Inflammatory macrophage (primary cell): ENCODE measurements around the gene CHRND.
"Not testable (repeated sequence)": the region's sequence is repeated elsewhere in the genome, so short reads cannot be mapped to it uniquely, and the experiment has no call there.

ENCODE experiments used
- DNase-seq, 2 donors: peaks; one replicate each; pipeline ENCODE4 v3.0.0-alpha.2; 2020 to 2022

Gene CHRND

DNA sequence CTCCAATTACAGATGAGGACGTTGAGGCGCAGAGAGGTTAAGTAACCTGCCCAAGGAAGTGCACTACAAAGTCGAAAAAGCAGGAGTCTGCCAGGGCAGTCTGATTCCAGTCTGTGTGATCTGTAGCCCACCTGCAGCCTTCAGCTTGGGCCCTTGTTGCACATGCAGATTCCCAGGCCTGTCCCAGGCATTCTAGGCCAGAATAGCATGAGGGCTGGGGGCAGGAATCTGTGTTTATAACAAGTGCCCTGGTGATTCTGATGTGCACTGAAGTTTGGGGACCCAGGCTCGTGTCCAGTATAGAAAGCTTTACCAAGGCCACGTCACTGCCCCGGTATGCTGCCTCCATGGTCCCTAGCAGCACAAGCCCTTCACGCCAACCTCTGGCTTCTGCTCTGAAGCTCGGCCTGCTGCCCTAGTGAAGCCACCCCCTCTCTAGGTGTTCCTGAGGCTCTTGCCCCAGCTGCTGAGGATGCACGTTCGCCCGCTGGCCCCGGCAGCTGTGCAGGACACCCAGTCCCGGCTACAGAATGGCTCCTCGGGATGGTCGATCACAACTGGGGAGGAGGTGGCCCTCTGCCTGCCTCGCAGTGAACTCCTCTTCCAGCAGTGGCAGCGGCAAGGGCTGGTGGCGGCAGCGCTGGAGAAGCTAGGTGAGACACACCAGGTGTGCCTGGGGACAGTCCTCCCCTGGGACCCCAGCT is 18.1 kb downstream of the CHRND start:
- no peak for DNase-seq

DNA sequence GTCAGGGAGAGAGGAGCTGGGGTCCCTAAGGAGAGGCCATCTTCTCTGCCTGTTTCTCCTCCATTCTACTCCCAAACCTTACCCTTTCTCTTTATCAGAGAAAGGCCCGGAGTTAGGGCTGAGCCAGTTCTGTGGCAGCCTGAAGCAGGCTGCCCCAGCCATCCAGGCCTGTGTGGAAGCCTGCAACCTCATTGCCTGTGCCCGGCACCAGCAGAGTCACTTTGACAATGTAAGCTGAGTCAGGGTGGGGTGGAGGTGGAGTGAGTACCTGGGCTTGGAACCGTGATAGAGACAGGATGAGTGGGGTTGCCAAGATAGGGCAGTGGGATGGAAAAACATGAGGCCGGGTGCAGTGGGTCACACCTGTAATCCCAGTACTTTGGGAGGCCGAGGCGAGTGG is 18.7 kb downstream of the CHRND start:
- no peak for DNase-seq

DNA sequence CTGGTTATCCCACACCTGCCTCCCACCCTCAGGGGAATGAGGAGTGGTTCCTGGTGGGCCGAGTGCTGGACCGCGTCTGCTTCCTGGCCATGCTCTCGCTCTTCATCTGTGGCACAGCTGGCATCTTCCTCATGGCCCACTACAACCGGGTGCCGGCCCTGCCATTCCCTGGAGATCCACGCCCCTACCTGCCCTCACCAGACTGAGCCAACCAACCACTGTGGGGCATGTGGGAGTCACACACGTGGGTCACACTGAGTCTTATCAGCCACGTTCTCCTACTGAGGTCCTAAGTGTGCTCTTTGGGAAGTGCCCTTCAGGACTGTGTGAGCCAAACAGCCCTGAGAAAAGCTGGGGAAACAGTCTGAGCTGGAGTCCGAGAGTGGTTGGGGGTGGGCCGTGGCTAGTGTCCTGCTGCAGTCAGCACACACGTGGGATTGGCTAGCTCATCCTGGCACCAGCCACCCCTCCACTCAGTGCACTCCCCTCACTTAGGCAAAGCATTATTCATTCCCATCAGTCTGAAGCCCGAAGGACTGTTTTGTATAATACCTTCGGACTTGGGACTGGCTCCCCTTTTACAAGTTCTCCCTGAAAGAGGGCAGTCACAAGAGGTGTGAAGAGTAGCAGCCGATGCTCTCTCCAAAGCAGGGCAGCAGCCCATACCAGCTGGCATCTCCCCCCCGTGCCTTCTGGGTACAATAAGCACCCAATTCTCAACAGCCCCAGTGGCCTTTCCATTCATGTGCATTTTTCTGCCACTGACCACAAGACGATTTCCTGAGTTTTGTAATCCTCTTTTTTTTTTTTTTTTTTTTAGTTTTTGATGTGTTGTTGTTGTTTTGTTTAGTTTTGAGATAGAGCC is 19.8 kb downstream of the CHRND start:
- peak in 1 of 2 donors; percentile 28 for DNase-seq

GRCh38 chr2:232547991-232548390 is 22.0 kb downstream of the CHRND start:
- no peak for DNase-seq

- DNase-seq, result no peak
Observed at GRCh38 chr2:232549655-232550353, 23.8 kb downstream of the CHRND start.

DNA sequence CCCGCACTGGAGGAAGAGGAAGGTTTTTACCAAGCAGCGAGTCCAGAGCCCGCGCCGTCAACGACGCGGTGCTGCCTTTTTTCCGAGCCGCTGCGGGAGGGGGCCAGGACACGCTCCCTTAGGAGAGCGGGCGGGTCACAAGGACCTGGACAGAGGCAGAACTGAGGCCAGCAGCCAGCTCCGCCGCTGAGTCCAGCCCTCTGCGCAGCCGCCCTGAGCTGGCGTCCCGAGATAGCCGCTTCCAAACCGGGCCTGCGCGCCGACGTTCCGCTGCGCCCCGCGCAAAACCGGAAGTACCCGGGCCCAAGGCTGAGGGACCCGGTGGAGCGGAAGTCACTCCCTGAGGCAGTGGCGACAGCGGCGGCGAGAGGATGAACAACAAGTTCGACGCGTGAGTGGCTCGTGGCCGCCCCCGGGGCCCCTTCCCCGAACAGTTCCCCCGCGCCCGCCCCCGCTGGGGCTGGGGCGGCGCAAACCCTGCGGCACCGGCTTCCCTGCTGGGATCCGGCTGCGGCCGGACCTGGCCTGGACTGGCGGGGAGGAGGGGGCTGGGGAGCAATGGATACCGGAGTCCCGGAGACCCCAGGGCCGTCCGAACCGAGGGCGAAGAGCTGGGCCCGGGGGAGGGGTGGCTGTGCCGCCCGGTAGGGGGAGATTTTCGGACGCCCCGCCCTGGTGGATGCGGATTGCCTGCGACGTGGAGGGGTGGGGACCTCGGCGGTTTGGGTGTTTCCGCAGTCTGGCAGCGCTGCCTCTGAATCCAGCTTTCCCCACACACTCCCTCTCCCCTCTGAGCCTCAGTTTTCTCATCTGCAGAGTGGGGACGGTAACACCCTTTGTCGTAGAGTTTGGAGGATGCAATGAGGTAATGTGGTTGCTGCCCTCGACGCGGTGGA is 24.6 kb downstream of the CHRND start, which contains the start of the genes EIF4E2 and TIGD1:
TSS of gene EIF4E2 (plus strand) at position 336 of the 896 bp plus-strand sequence. CDS start at position 372, 36 bp downstream.
TSS of gene TIGD1 (minus strand) at position 204 of the 896 bp plus-strand sequence. CDS start 675 bp downstream, outside the sequence.
- DNase-seq, result peak; percentile 94 to 97

DNA sequence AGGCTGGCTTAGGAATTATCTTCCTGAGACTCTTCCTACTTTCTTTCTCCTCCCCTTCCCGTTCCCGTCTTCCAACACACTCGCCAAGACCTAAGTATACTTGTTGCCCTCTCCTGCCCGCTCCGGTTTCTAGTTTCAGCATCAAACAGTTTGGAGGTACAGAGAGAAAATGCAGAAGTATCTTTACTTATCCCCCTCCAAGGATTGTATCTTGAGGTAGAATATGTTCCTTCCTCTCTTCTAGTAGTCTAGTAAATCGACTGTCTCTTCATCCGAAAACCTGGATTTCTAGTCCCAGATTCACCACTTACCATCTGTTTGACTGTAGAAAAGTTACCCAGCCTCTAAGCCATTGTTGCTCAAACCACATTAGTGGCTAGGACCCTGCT is 25.3 kb downstream of the CHRND start:
- peak in 1 of 2 donors; percentile 15 for DNase-seq

DNA sequence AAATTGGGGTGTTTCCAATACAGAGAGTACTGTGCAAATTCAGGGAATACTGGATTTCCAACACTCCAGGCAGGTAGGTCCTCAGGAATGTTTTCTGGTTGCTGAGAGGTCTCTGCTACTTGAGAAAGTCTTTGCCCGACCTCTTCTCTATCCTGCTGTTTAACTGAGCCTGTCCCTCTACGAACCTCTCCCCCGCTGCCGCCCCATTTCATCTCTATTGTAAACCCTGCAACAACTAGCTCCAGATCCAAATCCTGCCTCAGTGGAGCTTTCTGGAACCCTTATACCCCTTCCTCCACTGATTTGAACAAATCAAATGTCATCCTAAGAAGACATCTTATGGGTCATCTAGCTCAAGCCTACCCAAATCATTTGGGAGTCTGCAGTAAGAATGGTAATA is 25.8 kb downstream of the CHRND start:
- DNase-seq, result no peak

- DNase-seq, result no peak
Observed at GRCh38 chr2:232556426-232556825, 30.5 kb downstream of the CHRND start.

DNA sequence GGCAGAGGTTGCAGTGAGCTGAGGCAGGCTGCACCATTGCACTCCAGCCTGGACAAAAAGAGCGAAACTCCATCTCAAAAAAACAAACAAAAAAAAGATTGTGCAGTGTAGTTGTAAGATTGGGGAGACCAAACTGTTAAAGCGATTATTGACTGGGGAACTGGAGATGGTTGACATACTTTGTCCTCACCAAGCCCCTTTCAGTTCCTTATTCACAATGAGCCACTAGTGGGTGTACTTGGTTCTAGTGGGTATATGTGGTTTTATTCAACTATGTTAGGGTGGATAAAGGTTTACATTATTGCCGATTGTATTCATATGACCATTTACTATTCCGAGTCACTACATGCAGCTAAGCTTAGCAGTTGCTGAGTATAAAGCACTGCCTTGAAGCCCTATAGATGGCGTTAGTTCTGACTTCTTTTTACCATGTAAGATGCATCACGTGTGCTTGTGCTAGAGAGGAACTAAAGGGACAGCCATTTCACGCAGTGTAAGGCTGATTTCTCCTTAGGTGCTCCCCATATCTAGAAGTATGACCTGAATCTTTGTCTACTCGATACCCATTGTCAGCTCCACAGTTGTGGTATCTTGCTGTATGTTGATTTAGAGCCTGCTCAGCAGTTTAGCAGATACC is 36.7 kb downstream of the CHRND start:
- DNase-seq, result peak; percentile 43 to 53

DNA sequence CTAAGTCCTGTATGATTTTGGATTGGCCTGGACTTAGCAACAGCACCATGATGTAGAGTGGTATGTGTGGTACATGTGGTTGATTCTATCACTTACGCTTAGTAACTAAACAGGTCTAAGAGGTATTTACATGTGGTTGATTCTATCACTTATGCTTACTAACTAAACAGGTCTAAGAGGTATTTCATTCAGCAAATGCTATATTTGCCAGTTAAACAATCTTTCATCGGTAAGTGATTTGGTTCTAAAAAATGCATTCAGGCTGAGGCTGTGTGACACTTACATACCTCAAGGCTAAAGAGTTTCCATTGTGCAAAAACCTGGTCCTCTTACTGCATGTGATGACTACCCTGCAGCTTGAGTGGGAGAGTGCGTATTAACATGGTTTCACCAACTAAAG is 37.6 kb downstream of the CHRND start:
- no peak for DNase-seq

- DNase-seq, result no peak
Observed at GRCh38 chr2:232567721-232568120, 41.8 kb downstream of the CHRND start.

GRCh38 chr2:232568161-232568560 is 42.2 kb downstream of the CHRND start:
- peak; percentile 58 to 66 for DNase-seq

DNA sequence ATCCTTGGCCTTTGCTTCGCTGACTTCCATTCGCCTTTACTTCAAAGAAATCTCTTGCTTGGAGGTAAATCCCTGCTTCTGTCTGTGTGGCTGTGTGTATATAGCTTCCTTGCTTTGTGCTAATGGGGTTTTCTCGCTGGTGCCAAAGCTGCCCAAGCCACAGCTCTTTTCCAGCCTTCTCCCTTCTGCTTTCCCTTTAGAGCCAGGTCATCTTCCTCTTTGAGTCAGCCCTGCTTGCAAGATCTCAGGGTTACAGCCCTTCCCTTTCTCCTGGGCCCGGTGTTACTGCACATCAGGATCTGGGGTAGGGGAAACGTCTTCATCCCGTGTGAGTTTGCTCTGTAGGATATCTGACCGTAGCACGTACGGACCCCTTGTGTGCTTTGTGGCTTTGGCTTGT is 43.6 kb downstream of the CHRND start:
- peak; percentile 13 to 47 for DNase-seq

DNA sequence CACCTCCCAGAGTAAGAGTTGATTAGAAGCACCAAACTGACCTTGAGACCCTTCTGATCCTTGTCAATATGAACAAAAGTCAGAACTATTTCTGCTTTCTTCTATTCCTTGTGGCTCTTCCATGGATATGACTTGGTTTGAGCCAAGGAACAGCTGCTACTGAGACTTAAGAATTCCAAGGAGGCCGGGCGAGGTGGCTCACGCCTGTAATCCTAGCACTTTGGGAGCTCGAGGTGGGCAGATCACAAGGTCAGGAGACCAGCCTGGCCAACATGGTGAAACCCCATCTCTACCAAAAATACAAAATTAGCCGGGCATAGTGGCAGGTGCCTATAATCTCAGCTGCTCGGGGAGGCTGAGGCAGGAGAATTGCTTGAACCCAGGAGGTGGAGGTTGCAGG is 44.5 kb downstream of the CHRND start:
- not testable (repeated sequence) for DNase-seq

- no peak for DNase-seq
Observed at GRCh38 chr2:232571026-232571474, 45.1 kb downstream of the CHRND start.

DNA sequence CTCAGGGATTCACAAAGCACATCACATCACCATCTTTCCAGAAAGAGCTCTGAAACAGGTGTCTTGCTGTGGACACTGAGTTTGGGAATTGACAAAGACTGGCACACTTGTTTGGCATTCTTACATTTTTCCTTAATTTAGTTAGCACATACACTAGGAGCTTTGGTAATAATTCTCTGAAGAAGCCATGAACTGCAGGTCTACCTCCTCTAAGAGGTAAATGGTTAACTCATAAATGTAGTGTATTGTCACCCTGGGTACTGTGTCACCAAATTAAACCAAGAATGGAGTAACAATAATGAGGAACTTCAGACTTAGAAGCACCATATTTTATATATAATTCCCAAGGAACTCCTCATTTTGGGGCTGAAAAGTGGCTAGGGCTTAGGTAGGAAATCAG is 47.1 kb downstream of the CHRND start:
- no peak for DNase-seq

- no peak for DNase-seq
Observed at GRCh38 chr2:232573771-232574435, 47.9 kb downstream of the CHRND start.

DNA sequence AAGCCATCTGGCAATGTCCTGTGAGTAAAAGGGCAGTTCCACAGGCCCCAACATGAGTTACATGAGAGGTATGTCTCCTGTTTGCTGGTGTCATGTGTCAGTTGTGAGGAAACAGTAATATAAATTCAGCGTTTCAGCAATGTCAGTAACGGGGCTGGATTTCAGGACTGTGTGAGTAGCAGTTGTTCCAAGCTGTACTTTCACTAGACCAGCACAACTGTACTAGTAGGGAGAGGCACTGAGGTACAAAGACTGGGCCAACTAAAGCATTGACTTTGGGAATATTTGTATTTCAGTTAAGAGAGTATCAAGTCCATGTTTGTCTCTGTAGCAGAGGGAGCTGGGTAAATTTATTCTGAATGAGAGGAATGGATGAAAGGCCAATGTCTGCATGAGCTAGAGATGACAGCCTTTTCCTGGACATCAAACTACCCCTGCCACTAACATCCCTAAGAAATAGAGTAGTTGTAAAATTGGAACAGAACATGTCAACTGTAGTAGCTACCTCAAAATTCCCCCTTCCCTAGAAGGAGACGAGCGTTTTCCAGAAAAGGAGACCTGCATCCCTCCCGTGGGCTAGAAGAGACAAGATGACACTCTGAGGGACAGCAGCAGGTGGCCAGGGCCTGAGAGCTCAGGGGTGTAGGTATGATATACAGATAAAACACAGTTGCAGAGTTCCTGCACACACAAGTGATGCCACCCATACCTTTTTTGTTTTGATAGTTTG is 48.9 kb downstream of the CHRND start:
- DNase-seq, result no peak

- DNase-seq, result no peak
Observed at GRCh38 chr2:232575404-232575746, 49.4 kb downstream of the CHRND start.
